Ecto neural progenitor cell (in vitro differentiated cells): ENCODE data around the gene GPR35.

Experiments
- DNase-seq: peaks from one replicate; pipeline ENCODE4 v3.0.0-alpha.2; 2018; ENCODE audit warnings: low spot score

Gene GPR35

GRCh38 chr2:240623531-240624010 is 1.7 kb upstream of the GPR35 start:
- no peak for DNase-seq

- DNase-seq: no peak
These were observed 1.0 kb upstream of the GPR35 start for GRCh38 chr2:240624011-240624949.

DNA sequence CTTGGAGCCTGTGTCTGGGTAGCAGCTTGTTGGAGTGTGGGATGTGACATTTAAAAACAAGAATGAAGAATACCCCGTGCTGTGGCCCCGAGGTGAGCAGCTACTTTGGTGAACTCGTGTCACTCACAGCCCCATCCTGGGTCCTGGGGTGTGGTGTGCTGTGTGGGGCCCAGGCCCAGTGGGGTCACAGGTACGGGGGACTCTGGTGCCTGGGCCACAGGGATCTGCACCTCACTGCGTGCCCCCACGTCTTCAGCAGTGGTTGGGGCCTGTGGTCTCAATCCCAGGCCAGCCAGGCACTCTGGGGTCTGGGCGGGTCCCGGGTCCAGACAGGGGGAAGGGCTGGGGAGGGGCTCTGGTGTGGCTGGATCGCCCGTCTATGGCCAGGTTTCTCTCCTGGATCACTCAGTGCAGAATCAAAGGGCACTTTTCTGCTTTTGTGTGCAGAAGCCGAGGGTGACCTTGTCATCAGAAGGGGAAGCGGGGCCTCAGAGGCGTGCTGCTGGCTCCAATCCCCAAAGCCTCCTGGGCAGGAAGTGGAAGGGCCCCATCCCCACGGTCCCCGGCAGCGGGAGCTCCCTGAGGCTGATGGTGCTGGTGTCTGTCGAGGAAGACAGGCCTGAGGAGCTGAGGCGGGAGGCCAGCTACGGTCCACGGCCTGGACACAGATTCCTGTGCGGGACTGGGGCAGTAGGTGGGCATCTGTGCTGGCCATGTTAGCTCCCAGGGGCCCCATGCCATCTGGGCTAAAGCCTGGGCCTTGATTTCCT is 1.4 kb downstream of the GPR35 start:
- peak; percentile 51 for DNase-seq

- DNase-seq: peak; percentile 38
These were observed 2.6 kb downstream of the GPR35 start for GRCh38 chr2:240627736-240628506.

DNA sequence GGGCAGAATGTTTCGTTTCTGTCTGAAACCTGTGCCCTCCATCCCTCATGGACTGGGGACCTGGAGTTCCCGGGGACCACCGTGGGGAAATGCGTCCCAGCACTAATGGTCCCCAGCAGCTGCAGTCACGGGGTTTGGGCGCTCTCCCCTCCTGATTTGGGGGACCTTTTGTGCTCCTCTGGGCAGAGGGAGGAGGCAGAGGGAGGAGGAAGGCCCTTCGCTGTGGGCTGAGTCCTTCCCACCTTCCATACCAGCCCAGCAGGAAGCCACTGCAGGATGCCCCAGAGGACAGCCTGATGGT is 3.2 kb downstream of the GPR35 start:
- DNase-seq: no peak

DNA sequence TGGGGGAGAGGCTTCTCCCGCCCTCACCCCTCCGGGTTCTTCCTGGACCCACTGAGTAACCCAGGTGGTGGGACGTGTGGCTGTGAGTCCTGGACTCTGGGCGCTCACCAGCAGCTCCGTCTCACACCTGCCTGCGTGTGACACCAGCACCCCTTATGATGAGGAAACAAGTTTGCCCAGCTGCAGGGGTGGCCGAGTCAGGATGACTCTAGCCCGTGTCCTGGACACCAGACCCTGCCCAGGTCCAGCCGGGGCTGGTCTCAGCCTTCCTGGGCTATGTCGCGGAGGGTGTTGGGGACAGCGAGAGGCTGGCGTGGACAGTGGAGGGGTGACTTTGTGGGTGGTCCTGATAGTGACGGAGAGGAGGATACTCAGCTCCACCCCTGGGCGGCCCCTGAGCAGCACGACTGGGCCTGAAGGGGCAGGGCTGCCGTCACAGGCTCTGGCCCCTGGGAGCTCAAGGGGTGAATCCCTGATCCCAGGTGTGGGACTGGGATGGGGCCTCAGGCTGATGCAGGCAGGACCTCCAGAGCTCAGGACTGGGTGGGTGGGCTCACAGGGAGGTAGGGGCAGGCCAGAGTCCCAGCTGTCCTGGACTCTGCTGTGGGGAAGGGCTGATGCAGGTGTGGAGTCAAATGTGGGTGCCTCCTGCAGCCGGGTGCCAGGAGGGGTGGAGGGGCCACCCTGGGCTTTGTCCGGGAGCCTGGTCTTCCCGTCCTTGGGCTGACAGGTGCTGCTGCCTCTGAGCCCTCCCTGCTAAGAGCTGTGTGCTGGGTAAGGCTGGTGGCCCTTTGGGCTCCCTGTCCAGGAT is 3.7 kb downstream of the GPR35 start:
- peak; percentile 49 for DNase-seq

GRCh38 chr2:240629619-240629967 is 4.3 kb downstream of the GPR35 start:
- DNase-seq: no peak

GRCh38 chr2:240629968-240630770 is 4.9 kb downstream of the GPR35 start:
- peak; percentile 37 for DNase-seq

DNA sequence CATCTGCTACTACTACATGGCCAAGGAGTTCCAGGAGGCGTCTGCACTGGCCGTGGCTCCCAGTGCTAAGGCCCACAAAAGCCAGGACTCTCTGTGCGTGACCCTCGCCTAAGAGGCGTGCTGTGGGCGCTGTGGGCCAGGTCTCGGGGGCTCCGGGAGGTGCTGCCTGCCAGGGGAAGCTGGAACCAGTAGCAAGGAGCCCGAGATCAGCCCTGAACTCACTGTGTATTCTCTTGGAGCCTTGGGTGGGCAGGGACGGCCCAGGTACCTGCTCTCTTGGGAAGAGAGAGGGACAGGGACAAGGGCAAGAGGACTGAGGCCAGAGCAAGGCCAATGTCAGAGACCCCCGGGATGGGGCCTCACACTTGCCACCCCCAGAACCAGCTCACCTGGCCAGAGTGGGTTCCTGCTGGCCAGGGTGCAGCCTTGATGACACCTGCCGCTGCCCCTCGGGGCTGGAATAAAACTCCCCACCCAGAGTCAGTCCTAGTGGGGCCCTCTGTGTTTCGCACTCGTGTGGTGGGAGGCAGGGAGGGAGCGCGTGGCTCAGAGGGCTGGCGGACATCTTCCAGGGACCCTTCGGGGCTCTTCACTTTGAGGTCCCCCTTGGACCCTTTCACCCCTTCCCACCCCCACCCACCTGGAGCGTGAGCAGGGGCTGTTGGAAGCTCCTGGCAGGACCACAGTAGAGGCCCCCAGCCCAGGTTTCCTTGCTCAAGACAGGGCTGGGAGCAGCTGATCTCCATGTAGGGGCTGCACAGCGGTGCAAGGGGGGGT is 5.7 kb downstream of the GPR35 start:
- DNase-seq: peak; percentile 41

GRCh38 chr2:240631548-240632305 is 6.4 kb downstream of the GPR35 start:
- DNase-seq: no peak

DNA sequence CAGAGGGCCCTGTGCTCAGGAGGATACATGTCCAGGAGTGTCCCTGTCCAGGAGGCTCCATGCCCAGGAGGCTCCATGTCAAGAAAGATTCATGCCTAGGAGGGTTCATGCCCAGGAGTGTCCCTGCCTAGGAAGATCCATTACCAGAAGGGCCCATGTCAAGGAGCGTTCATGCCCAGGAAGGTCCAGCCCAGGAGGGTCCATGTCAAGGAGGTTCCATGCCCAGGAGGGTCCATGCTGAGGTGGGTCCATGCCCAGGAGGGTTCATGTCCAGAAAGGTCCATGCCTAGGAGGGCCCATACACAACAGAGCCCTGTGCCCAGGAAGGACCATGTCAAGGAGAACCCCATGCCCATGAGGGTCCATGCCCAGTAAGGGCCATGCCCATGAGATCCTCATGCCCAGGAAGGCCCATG is 7.0 kb downstream of the GPR35 start:
- DNase-seq: peak; percentile 29

- DNase-seq: peak; percentile 25
These were observed 10.1 kb downstream of the GPR35 start for GRCh38 chr2:240635121-240635997.

DNA sequence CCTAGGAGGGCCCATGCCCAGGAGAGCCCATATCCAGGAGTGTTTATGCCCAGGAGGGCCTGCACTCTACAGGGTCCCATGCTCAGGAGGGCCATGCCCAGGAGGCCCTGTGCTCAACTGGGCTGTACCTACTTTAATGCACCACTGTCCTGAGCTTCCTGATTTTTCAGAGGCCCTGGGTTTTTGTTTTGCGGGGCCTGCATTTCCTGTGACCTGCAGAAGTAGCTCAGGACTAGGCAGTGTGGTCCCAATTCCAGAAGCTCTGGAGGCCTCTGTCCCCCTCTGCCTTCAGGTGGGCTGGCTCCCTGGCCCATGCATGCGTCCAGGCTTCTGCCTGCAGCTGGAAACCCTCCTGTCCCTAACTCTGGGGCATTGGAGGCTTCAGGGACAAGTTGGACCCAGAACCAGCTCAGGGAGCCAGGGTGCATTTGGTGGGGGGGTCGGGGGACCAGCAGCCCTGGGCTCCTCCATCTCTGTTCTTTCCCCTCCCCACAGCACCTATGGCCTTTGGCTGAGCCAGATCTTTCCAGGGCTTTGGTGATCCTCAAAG is 10.8 kb downstream of the GPR35 start:
- peak; percentile 31 for DNase-seq

DNA sequence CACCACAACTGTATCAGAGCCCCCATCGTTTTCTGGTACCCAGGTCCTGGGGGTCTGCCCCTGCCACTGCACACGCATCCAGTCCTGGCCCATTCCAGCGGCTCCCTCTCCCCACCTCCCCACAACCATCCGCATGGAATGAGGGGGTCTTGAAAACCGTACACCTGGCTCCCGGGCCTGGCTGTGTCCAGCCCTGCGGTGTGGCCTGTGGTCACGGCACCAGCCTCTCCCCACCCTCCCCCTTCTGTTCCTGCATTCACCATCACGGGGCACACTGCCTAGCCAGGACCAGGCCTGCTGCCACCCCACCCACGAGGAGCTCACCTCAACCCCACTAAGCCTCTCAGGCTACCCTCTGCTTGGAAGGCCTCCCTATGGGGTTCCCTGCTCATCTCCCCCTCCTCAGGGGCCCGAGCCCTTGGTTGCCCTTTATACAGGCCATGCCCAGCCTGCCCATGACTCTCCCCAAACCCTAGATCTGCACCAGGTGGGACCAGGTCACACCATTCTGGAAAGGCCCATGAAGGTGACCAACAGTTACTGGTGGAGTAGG is 11.4 kb downstream of the GPR35 start:
- DNase-seq: no peak

- DNase-seq: no peak
These were observed 12.0 kb downstream of the GPR35 start for GRCh38 chr2:240637116-240637900.

DNA sequence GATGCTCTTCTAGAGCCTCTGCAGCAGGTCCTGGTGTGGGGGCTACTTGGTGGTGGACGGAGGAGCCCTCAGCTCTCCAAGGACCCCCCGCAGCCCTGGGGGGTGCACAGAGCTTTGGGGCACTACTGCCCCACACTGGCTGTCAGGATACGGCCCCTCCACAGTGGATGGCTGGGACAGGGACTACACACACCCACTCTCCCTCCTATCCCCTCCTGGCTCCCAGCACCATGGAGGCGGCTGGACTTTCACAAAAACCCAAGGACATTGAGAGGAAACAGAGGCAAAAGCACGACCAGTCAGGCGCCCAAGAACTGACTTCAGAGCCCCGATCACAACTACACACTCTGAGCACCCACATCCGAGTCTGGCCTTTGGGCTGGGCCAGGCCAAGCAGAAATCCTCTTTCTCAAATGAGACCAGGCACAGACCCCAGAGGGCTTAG is 12.6 kb downstream of the GPR35 start:
- DNase-seq: peak; percentile 27
